Measurements from ENCODE around the gene COL26A1. TPM values are rescaled to one million over a fixed set of nuclear protein-coding genes. Genes with fewer than 3 reads are reported as not detected.

The COL26A1 gene
- total RNA-seq, 1 donor, result not detected

GRCh38 chr7:101586078-101586905 is 223.6 kb downstream of the COL26A1 start:
- H3K36me3 ChIP-seq (ENCODE audit: insufficient read depth, low read length), result no peaks in the 10 kb centered on the region
- peaks cover 11% of the 10 kb centered on the region for H3K27me3 ChIP-seq (ENCODE audit: insufficient read depth, low read length)
- no peaks in the 10 kb centered on the region for H3K9me3 ChIP-seq (ENCODE audit: low read depth, low read length)
- H2AFZ ChIP-seq (ENCODE audit: low read length), result no peak overlapping the region
- no peak overlapping the region for H3K4me2 ChIP-seq (ENCODE audit: insufficient read depth, low read length)
- H3K4me3 ChIP-seq (ENCODE audit: insufficient read depth, low read length), result no peak overlapping the region
- H3K4me1 ChIP-seq (ENCODE audit: insufficient read depth, low read length), result no peaks in the 10 kb centered on the region
- no peaks in the 10 kb centered on the region for H4K20me1 ChIP-seq (ENCODE audit: insufficient read depth, low read length)
- H3K79me2 ChIP-seq (ENCODE audit: insufficient read depth, low read length), result no peaks in the 10 kb centered on the region
- peak; percentile 50 for DNase-seq (ENCODE audit: insufficient read length, low spot score, missing footprints)
- no peak for TF ChIP-seq CTCF (IDR thresholded peaks at IDR 0.05; ENCODE audit: extremely low read depth, low read depth, low read length)
- no peak overlapping the region for H3K27ac ChIP-seq (ENCODE audit: low read depth, low read length)

GRCh38 chr7:101586906-101587677 is 224.4 kb downstream of the COL26A1 start:
- H2AFZ ChIP-seq (ENCODE audit: low read length), result no peak overlapping the region
- no peaks in the 10 kb centered on the region for H3K4me1 ChIP-seq (ENCODE audit: insufficient read depth, low read length)
- H3K36me3 ChIP-seq (ENCODE audit: insufficient read depth, low read length), result no peaks in the 10 kb centered on the region
- no peak overlapping the region for H3K27ac ChIP-seq (ENCODE audit: low read depth, low read length)
- no peak overlapping the region for H3K4me2 ChIP-seq (ENCODE audit: insufficient read depth, low read length)
- DNase-seq (ENCODE audit: insufficient read length, low spot score, missing footprints), result peak; percentile 27
- no peaks in the 10 kb centered on the region for H4K20me1 ChIP-seq (ENCODE audit: insufficient read depth, low read length)
- no peak overlapping the region for H3K4me3 ChIP-seq (ENCODE audit: insufficient read depth, low read length)
- H3K27me3 ChIP-seq (ENCODE audit: insufficient read depth, low read length), result peaks cover 10% of the 10 kb centered on the region
- H3K9me3 ChIP-seq (ENCODE audit: low read depth, low read length), result no peaks in the 10 kb centered on the region
- no peak for TF ChIP-seq CTCF (IDR thresholded peaks at IDR 0.05; ENCODE audit: extremely low read depth, low read depth, low read length)
- H3K79me2 ChIP-seq (ENCODE audit: insufficient read depth, low read length), result no peaks in the 10 kb centered on the region

- no peak overlapping the region for H3K27ac ChIP-seq (ENCODE audit: low read depth, low read length)
- peaks cover 7% of the 10 kb centered on the region for H3K27me3 ChIP-seq (ENCODE audit: insufficient read depth, low read length)
- no peaks in the 10 kb centered on the region for H3K9me3 ChIP-seq (ENCODE audit: low read depth, low read length)
- H3K36me3 ChIP-seq (ENCODE audit: insufficient read depth, low read length), result no peaks in the 10 kb centered on the region
- no peaks in the 10 kb centered on the region for H3K4me1 ChIP-seq (ENCODE audit: insufficient read depth, low read length)
- no peaks in the 10 kb centered on the region for H3K79me2 ChIP-seq (ENCODE audit: insufficient read depth, low read length)
- TF ChIP-seq CTCF (IDR thresholded peaks at IDR 0.05; ENCODE audit: extremely low read depth, low read depth, low read length), result no peak
- H3K4me3 ChIP-seq (ENCODE audit: insufficient read depth, low read length), result no peak overlapping the region
- DNase-seq (ENCODE audit: insufficient read length, low spot score, missing footprints), result peak; percentile 58
- no peak overlapping the region for H2AFZ ChIP-seq (ENCODE audit: low read length)
- no peaks in the 10 kb centered on the region for H4K20me1 ChIP-seq (ENCODE audit: insufficient read depth, low read length)
- H3K4me2 ChIP-seq (ENCODE audit: insufficient read depth, low read length), result no peak overlapping the region
Measured at GRCh38 chr7:101588131-101588935, 225.7 kb downstream of the COL26A1 start.

Measured in osteoblast (primary cell).